COLO829 (cell line): ENCODE data around the gene G6PC2.
"Not testable (repeated sequence)": the region's sequence is repeated elsewhere in the genome, so short reads cannot be mapped to it uniquely, and the experiment has no call there.

Experiments
- DNase-seq: peaks from one replicate; pipeline ENCODE4 v3.0.0; 2012; ENCODE audit warnings: low spot score

G6PC2 gene, protein sequence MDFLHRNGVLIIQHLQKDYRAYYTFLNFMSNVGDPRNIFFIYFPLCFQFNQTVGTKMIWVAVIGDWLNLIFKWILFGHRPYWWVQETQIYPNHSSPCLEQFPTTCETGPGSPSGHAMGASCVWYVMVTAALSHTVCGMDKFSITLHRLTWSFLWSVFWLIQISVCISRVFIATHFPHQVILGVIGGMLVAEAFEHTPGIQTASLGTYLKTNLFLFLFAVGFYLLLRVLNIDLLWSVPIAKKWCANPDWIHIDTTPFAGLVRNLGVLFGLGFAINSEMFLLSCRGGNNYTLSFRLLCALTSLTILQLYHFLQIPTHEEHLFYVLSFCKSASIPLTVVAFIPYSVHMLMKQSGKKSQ

DNA sequence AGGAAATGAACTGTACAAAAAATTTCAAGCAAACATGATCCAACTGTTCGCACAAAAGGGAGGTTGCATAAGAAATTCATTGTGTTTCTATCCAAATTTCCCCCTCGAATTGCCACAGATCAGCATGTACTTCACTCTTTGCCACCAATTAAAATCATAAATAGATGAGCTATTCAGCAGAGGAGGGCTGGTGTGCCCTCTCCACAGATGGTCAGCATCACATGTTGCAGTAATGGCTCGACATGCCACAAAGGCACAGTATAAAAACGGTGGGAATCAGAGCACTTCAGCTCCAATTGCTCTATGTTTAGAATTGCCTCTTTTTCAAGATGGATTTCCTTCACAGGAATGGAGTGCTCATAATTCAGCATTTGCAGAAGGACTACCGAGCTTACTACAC is at the start of gene G6PC2:
G6PC2 (plus strand) TSS at position 289 of the 400 bp plus-strand sequence; CDS start at position 330, 41 bp downstream.
- DNase-seq: no peak

DNA sequence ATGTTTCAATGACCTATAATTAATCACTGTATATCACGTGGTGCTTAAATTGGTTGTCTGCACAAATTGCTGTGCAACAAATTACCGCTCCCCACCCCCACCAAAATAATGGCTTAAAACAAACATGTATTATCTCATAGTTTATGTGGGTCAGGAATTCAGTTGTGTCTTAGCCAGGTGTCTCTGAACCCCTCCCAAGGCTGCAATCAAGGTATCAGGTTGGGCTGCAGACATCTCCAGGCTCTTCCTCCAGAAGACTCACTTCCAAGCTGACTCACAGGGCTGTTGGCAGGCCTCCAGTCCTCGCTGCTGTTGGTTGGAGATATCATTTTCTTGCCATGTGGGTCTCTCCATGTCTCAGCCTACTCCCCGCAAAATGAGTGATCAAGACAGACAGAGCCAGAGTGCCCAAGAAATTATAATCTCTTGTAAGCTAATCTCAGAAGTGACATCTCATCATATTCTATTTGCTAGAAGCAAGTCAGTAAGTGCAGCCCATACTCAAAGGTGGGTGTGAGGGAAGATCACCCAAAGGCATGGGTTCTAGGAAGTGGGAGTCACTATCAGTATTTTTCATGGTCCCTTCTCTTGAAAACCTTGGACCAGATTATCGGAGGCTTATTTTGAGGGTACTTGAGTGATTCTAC is 49.3 kb upstream of the G6PC2 start:
- no peak for DNase-seq

DNA sequence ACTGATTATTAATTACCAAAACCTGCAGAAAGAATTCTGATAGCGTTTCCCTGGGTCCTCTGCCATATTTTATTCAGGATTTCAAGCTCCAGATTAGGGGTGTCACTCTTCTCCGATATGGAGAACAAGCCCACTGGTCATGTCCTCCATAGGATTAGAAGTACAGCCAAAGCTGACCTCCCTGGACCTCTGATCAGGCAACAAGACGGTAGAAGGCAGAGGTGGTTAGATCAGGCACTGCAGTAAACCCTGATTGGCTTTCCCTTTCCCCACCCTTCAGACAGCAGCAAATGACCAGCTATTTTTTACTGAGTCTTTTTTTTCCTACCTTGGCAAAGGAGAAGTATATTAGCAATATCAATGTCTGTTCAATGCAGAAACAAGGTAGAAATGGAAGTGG is 48.6 kb upstream of the G6PC2 start:
- DNase-seq: no peak

DNA sequence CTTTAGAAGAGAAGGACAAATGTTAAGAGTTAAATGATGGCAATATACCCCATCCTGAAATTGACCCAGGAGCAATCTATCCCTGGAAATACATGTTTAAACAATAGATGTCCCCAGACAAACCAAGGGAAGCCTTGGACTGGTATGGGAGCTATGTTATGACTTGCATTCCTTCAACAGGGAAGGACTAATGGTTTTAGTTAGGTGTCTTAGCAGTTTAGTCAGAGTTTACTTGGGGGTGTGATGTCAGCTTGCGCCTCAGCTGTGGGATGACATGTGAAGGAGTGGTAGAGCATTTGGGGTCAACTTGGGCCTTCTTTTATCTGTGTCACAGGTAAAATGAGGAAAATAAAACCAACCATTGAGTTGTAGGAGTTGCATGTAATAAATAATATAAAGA is 47.6 kb upstream of the G6PC2 start:
- DNase-seq: no peak

DNA sequence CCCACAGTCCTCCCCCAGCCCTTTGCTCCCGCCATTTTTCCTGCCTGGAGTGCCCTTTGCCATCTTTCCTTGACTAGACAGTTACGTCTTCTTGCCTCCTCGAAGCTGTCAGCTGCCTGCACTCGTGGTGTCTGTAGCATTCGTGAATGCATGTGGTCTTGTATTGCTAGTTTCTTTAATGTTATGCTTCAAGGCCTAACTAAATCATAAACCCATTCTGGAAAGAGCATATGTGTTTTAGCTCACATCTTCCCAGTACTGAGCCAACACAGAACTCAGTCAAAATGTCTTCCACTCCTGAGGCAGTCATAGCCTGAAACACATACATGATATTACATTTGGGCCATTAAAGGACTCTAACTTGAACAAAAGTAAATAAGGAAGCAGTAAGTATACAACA is 46.4 kb upstream of the G6PC2 start:
- DNase-seq: no peak

DNA sequence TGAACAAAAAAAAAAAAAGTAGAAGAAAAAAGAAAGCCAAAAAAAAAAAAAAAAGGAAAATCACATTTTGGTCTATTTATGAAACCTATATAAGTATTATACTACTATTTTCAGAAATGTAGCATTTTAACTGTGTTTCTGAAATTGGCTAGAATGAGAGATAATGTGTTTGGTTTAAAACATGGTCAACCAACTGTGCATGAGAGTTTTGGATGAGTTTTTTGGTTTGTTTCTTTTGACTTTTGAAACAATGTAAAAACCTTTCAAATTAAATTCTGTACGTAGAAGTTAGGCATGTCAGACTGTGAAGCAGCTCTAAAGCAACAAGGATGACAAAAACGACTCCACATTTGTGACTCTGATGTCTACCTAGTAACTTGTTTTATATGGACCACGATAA is 45.5 kb upstream of the G6PC2 start:
- no peak for DNase-seq

DNA sequence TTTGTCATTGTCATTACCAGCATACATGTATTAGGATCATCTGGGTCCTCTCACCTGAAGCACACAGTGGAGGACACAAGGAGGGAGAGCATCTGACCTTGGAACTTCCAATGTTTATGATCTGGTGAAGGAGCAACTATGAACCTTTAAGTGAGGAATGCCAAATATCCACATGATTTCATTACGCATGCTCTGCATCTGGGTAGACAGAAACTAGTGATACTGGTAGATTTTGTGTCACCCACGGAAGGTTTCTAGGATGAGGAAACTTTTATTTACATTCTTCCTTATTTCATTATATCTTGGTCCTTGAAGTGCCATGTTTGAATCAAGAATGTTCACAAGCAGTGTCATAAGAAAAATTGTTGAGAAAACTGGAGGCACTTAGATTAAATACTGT is 42.9 kb upstream of the G6PC2 start:
- no peak for DNase-seq

DNA sequence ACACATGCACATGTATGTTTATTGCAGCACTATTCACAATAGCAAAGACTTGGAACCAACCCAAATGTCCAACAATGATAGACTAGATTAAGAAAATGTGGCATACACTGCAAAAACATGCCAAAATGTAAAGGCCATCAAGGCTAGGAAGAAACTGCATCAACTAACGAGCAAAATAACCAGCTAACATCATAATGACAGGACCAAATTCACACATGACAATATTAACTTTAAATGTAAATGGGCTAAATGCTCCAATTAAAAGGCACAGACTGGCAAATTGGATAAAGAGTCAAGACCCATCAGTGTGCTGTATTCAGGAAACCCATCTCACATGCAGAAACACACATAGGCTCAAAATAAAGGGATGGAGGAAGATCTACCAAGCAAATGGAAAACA is 33.9 kb upstream of the G6PC2 start:
- not testable (repeated sequence) for DNase-seq

DNA sequence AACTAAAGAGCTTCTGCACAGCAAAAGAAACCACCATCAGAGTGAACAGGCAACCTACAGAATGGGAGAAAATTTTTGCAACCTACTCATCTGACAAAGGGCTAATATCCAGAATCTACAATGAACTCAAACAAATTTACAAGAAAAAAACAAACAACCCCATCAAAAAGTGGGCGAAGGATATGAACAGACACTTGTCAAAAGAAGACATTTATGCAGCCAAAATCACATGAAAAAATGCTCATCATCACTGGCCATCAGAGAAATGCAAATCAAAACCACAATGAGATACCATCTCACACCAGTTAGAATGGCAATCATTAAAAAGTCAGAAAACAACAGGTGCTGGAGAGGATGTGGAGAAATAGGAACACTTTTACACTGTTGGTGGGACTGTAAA is 30.7 kb upstream of the G6PC2 start:
- not testable (repeated sequence) for DNase-seq

DNA sequence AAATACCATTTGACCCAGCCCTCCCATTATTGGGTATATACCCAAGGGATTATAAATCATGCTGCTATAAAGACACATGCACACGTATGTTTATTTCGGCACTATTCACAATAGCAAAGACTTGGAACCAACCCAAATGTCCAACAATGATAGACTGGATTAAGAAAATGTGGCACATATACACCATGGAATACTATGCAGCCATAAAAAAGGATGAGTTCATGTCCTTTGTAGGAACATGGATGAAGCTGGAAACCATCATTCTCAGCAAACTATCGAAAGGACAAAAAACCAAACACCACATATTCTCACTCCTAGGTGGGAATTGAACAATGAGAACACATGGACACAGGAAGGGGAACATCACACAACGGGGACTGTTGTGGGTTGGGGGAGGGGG is 30.3 kb upstream of the G6PC2 start:
- DNase-seq: not testable (repeated sequence)

DNA sequence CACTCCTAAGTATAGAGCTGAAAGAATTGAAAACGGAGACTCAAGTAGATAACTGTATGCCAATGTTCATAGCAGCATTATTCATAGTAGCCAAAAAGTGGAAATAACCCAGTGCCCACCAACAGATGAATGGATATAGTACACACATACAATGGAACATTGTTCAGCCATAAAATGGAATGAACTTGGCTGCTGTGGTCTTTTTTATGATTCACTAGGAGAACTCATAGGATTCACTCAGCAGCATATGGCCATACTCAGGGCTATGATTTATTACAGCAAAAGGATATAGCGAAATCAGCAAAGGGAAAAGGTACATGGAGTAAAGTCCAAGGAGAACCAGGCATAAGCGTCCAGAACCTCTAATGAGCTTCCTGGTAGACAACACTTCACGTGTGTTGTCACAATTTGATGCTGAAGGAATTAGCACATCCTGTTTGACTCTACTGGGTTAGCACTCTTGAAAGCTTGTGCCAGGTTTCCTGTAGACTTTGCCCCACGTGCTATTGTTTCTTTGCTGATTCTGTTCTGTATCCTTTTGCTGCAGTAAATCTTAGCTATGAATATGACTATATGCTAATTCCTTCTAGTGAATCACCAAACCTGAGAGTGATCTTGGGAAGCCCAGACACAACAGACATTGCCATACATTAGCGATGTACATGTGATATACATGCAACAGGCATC is 26.6 kb upstream of the G6PC2 start:
- no peak for DNase-seq

DNA sequence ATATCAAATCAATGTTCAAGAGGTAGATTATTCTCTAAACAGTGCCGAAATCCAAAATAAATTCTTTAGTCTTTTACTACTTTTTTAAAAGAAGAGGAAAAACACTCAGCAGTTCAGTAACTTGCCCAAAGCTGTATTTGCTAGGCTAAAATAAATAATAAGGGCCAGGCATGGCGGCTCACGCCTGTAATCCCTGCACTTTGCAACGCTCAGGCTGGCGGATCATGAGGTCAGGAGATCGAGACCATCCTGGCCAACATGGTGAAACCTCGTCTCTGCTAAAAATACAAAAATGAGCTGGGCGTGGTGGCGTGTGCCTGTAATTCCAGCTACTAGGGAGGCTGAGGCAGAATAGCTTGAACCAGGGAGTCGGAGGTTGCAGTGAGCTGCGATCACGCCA is 18.9 kb upstream of the G6PC2 start:
- DNase-seq: not testable (repeated sequence)

DNA sequence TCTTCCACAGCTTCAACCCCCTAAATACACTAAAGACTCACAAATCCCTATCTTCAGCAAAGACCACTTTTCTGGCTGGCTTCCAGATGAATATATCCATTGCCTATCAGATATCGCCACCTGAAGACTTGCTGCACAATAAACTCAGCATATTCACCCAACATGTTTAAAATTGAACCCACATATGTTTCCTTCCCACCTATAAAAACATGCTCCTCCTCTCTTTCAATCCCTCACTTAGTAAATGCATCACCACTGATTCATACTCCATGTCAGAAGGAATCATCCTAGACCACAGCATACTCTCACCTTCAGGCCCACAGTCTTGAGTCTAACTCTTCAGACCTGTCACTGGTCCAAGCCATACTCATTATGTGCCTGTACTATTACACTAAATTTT is 16.1 kb upstream of the G6PC2 start:
- no peak for DNase-seq

DNA sequence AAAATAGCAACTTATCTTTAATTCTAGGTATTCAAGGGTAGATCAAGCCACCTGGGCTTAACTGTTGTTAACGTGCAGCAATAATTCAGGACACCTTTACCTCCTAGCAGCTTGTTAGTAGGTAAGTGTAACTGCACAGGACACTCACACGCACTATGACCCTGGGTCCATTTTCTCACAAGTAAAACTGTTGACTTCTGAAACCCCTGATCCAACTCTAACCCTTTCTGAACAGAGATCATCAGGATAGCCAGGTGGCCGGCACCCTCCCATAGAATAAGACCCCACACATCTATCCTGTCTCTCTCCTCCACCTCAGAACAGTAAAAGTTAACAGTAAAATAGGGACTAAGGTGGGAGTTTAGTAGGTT is 11.5 kb upstream of the G6PC2 start:
- DNase-seq: no peak

DNA sequence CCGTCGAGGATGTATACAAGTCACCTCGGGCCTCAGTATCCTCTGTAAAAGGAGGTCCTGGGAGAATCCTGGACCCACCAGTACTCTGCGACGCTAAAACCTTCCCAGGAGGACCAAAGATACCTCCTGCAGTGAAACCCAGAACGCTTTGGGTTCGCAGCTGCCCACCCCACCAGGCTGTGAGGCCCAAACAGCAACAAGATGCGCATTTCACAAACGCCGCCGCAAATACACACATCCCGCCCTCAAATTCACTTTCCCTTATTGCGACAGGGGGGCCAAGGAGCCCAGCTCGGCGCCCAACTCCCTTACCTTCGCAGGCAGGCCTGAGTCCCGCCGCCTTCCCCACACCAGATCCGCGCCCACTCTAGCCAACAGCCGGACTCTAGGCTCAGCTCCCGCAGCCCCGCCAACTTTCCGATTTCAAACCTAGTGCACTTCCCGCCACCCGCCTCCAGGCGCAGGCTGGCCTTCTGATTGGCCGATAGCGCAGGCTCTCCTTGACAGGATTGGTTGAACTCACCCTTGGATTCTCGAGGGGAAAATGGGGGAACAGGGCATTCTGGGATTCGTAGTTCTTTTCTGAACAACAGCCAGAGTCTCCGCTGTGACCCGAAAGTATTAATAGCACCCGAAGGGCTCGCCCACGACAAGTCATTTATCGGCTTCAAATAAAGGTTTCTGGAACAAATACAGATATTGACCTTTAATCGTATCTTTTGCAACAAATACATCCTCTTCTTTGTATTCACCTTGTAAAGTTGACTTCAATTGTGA is 10.9 kb upstream of the G6PC2 start, which contains the start of gene SPC25:
SPC25 (minus strand) TSS at position 425 of the 777 bp plus-strand sequence. CDS start 911 bp downstream, outside the sequence.
- peak; percentile 93 for DNase-seq

DNA sequence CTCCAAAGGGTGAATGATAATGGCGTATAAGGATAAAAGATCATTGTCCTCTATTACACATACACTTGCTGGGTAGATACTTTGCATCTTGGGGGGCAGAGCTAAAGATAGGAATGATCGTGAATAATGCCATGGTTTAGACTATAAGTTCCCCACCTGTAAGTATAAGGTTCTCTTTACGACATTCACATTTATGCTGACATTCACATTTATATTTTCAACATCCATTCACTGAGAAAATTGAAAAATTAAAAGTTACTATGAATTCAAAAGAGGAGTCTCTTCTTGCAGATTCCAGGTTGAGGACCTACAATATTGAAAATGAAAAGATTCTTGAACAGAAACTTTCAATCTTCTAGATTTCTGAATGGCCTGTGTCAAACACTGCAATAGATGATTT is 8.8 kb upstream of the G6PC2 start:
- DNase-seq: no peak

DNA sequence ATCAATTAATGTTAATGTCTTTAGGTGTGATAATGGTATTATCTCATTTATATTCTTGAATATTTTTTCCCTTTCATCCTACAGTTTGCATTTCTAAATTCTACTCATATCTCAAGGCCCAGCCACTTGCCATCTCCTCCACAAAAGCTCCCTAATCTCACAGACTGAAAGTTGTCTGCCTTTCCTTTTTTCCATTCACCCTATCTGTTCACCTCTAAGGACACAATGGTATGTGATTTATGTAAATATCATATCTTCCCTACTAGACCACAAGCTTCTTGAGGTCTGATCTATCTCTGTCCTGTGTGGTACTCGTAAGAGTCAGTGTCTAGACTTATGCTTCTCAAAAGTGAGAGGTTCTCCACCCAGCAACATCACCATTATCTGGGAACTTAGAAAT is 7.0 kb upstream of the G6PC2 start:
- no peak for DNase-seq

DNA sequence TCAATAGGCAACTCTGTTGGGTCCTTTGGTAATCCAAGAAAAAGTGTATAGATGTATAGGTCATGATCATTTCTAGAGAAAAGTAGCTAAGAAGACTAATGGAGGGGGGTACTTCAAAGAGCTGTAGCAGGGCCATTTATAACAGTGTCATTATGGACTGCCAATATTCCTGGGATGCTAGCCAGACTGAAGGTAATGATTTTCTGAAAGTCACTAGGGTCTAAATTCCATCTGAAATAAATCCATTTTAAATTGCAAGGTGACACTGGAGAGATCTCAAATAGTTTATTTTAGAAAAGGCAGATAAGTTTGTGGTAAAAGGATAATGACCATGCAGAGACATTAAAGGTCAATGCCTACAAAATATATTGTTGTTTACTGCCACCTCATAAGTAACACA is 6.4 kb upstream of the G6PC2 start:
- DNase-seq: no peak

DNA sequence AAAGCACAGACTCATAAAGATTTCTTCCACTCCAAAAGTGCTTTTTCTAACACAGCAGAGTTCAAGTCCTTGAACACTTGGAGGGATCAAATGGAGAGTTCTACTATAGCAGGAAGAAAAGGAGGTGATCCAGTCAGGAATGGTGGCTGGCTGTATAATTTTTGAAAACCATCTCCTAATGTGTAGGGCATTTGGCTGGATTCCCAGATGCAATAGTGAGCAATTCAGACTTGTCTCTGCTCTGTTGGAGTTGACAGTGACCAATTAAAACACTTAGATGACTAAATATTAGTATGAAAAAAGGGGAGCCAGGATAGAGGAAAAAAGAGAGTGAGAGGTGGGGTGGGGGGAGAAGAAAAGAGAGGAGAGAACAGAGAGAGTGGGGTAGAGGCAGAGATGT is 5.3 kb upstream of the G6PC2 start:
- no peak for DNase-seq

DNA sequence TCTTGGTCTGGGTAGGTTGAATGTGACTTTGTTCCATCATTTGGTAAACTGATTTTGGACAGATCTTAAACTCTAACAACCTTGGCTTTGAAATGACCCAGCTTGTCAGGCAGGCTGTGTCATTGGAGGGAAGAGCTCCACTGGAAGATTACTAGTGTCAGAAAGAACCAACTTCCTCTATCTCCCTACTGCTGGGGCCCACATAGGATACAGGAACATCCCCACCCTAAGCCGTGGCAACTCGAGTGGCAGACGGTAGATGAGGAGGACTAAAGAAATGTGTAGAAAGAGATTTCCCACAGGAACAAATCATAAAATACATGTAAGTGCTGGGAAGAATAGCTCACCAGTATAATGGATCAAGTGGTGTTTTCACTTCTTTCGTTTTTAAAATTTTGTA is 4.3 kb upstream of the G6PC2 start:
- no peak for DNase-seq

DNA sequence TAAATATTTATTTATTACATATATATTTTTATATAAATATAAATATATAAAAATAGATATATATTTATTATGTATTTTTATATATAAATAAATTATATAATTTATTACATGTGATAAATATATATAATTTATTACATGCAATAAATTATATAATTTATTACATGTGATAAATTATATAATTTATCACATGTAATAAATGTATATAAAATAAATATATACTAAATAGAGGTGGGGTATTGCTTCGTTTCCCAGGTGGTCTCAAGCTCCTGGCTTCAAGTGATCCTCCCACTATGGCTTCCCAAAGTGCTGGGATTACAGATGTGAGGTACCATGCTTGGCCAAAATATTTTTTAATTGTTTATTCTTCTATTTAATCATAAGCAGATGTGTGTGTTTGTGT is 3.6 kb upstream of the G6PC2 start:
- no peak for DNase-seq

DNA sequence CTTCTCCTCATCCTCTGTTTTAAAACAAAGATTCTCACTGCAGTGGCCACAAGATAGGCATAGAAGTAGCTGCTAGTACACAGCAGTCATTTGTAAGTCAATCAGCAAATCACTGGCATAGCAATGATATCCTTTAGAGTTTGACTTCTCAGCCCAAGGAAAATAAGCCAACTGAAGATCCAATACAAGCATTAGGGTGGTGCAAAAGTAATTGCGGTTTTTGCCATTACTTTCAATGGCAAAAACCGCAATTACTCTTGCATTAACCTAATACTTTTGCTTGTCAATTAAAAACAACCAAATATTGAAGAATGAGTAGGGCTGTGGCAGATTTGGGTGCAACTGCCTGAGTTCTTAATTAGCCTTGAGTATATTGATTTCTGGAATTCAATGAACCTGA is 2.8 kb downstream of the G6PC2 start:
- no peak for DNase-seq
